Measurements from ENCODE around the gene ASB16. TPM values are rescaled to one million over a fixed set of nuclear protein-coding genes. Genes with fewer than 3 reads are reported as not detected.

The ASB16 gene
- total RNA-seq, 1 donor from 2014 or later, result not detected

DNA sequence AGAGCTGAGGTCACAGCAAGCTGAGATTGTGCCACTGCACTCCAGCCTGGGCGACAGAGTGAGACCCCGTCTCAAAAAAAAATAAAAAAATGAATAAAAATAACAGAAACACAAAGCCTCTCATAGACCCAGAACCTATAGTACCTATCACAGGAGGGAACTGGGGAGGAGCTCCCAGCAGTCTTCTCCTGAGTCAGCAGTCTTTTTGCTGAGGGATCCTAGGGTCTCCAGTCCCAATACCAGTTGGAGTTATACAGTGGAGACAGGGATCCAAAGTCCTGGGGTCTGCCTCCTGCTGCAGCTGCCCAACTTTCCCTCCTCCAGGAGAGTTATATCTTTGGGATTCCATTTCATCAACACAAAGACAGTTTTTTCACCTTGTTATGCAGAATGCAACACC is 12.5 kb downstream of the ASB16 start:
- no peaks in the 10 kb centered on the region for H3K9me3 ChIP-seq (ENCODE audit: low read depth)
- H3K27ac Mint-ChIP-seq, result no peak overlapping the region
- peaks cover 18% of the 10 kb centered on the region for H3K36me3 Mint-ChIP-seq
- H2AFZ ChIP-seq (replicated peaks), result no peak overlapping the region
- H3K4me3 ChIP-seq, result no peak overlapping the region
- no peaks in the 10 kb centered on the region for H3K27me3 ChIP-seq
- H3K27ac ChIP-seq, result no peak overlapping the region
- H3K9me3 Mint-ChIP-seq, result peaks cover 3% of the 10 kb centered on the region
- DNase-seq (ENCODE audit: low spot score), result no peak
- H3K27me3 Mint-ChIP-seq (ENCODE audit: insufficient read depth, low read depth), result peaks cover 13% of the 10 kb centered on the region
- peaks cover 25% of the 10 kb centered on the region for H3K4me1 Mint-ChIP-seq
- H4K20me1 ChIP-seq (ENCODE audit: low read depth), result peaks cover 36% of the 10 kb centered on the region
- H3K79me2 ChIP-seq (ENCODE audit: low read depth), result peaks cover 58% of the 10 kb centered on the region
- no peak overlapping the region for H3K9ac ChIP-seq
- H3K4me2 ChIP-seq, result no peak overlapping the region
- no peak overlapping the region for H3K4me3 Mint-ChIP-seq
- H3K36me3 ChIP-seq, result peaks cover 7% of the 10 kb centered on the region
- no peak for TF ChIP-seq EZH2 (IDR thresholded peaks at IDR 0.05)
- TF ChIP-seq, protein P1, sequence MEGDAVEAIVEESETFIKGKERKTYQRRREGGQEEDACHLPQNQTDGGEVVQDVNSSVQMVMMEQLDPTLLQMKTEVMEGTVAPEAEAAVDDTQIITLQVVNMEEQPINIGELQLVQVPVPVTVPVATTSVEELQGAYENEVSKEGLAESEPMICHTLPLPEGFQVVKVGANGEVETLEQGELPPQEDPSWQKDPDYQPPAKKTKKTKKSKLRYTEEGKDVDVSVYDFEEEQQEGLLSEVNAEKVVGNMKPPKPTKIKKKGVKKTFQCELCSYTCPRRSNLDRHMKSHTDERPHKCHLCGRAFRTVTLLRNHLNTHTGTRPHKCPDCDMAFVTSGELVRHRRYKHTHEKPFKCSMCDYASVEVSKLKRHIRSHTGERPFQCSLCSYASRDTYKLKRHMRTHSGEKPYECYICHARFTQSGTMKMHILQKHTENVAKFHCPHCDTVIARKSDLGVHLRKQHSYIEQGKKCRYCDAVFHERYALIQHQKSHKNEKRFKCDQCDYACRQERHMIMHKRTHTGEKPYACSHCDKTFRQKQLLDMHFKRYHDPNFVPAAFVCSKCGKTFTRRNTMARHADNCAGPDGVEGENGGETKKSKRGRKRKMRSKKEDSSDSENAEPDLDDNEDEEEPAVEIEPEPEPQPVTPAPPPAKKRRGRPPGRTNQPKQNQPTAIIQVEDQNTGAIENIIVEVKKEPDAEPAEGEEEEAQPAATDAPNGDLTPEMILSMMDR (IDR thresholded peaks at IDR 0.05), result no peak
- no peak for TF ChIP-seq EZH2phosphoT487 (IDR thresholded peaks at IDR 0.05)
- peaks cover 13% of the 10 kb centered on the region for H3K4me1 ChIP-seq
- peaks cover 12% of the 10 kb centered on the region for H3F3A ChIP-seq (ENCODE audit: low read depth)

DNA sequence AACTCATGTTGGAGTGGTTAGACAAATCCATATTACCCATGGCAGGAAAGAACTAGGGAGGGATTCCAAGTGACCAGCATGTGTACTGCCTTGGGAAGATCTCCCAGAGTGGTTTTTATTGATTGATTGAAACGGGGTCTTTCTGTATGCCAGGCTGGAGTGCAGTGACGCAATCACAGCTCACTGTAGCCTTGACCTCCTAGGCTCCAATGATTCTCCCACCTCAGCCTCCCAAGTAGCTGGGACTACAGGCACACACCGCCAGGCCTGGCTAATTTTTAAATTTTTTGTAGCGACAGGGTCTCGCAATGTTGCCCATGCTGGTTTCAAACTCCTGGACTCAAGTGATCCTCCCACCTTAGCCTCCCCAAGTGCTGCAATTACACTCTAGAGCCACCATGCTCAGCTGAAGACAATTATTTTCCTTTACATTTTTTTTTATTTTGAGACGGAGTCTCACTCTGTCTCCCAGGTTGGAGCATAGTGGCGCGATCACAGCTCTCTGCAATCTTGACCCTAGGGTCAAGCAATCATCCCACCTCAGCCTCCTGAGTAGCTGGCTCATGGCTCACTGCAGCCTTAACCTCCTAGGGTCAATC is 13.8 kb downstream of the ASB16 start:
- peaks cover 3% of the 10 kb centered on the region for H3K9me3 Mint-ChIP-seq
- H3K9me3 ChIP-seq (ENCODE audit: low read depth), result no peaks in the 10 kb centered on the region
- DNase-seq (ENCODE audit: low spot score), result no peak
- peaks cover 13% of the 10 kb centered on the region for H3K36me3 Mint-ChIP-seq
- peaks cover 16% of the 10 kb centered on the region for H3K4me1 ChIP-seq
- peaks cover 36% of the 10 kb centered on the region for H4K20me1 ChIP-seq (ENCODE audit: low read depth)
- H3K4me3 ChIP-seq, result no peak overlapping the region
- H3K9ac ChIP-seq, result no peak overlapping the region
- H3K36me3 ChIP-seq, result peaks cover 7% of the 10 kb centered on the region
- H3K27ac ChIP-seq, result no peak overlapping the region
- H3K27me3 Mint-ChIP-seq (ENCODE audit: insufficient read depth, low read depth), result peaks cover 15% of the 10 kb centered on the region
- H2AFZ ChIP-seq (replicated peaks), result no peak overlapping the region
- peaks cover 31% of the 10 kb centered on the region for H3K4me1 Mint-ChIP-seq
- H3K4me2 ChIP-seq, result peak overlapping the region; percentile 73
- peaks cover 12% of the 10 kb centered on the region for H3F3A ChIP-seq (ENCODE audit: low read depth)
- TF ChIP-seq, protein P1 (IDR thresholded peaks at IDR 0.05), result no peak
- TF ChIP-seq EZH2phosphoT487 (IDR thresholded peaks at IDR 0.05) (no peak), EZH2 (IDR thresholded peaks at IDR 0.05) (no peak)
- no peaks in the 10 kb centered on the region for H3K27me3 ChIP-seq
- peaks cover 65% of the 10 kb centered on the region for H3K79me2 ChIP-seq (ENCODE audit: low read depth)
- H3K27ac Mint-ChIP-seq, result no peak overlapping the region
- peak overlapping the region; percentile 41 for H3K4me3 Mint-ChIP-seq

DNA sequence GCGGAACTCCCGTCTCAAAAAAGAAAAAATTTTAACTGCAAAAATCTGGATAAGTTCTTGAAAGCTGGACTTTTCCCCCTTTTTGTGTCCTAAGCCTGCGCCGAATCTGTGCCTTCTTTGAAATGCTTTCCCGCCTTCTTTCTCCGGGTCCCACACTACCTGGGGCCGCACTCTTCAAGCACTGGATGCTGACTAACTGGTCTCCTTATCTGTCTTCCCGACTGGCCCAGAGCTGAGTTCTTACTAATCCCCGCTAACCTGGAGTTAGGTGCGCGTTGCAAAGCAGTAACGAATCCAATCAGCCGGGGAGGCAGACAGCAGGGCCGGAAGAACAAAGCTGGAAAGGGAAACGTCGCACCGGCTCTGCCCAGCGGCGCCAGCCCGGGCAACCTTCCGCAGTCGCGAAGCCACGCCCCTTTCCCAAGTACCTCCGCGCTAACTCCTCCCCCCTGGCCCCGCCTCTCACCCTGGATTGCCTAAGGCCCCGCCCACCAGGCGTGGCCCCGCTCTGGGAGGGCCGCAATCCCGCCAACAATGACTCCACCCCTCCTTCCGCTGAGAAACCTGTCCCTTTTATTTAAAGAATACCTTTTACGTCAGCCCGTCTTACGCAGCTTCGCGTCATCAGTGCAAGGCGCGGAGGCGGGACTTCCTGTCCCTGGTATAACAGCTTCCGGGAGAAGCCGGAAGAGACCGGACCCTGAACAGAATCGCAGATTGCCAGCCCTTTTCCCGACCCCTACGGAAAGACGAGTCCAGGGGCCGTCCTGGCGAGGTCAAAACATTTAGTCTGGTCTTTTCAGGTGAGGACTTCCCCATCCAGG is 16.0 kb downstream of the ASB16 start, which contains the start of gene TMUB2:
Gene TMUB2 (plus strand): TSS at position 666 of the 824 bp plus-strand sequence. CDS start 737 bp downstream, outside the sequence.
- Histone ChIP-seq H3K9ac (peak within 1 kb of the TSS; percentile 83), H3K36me3 (peaks cover 7% of the 10 kb centered on the region), H3K4me1 (peaks cover 16% of the 10 kb centered on the region), H3K9me3 (ENCODE audit: low read depth) (no peaks in the 10 kb centered on the region), H3F3A (ENCODE audit: low read depth) (peaks cover 25% of the 10 kb centered on the region), H3K4me2 (peak within 1 kb of the TSS; percentile 92), H3K79me2 (ENCODE audit: low read depth) (peaks cover 64% of the 10 kb centered on the region), H3K27ac (peak within 1 kb of the TSS; percentile 83), H4K20me1 (ENCODE audit: low read depth) (peaks cover 36% of the 10 kb centered on the region), H3K4me3 (peak within 1 kb of the TSS; percentile 88), H3K27me3 (no peaks in the 10 kb centered on the region), H2AFZ (replicated peaks) (peak within 1 kb of the TSS; percentile 100)
- Mint-ChIP-seq H3K27me3 (ENCODE audit: insufficient read depth, low read depth) (peaks cover 17% of the 10 kb centered on the region), H3K9me3 (peaks cover 3% of the 10 kb centered on the region), H3K4me3 (peak within 1 kb of the TSS; percentile 99), H3K36me3 (peaks cover 17% of the 10 kb centered on the region), H3K4me1 (peaks cover 33% of the 10 kb centered on the region), H3K27ac (peak within 1 kb of the TSS; percentile 96)
- TF ChIP-seq EZH2 (IDR thresholded peaks at IDR 0.05) (no peak), EZH2phosphoT487 (IDR thresholded peaks at IDR 0.05) (no peak)
- TF ChIP-seq, protein P1 (IDR thresholded peaks at IDR 0.05), result no peak
- peak; percentile 100 for DNase-seq (ENCODE audit: low spot score)

All from neural progenitor cell (in vitro differentiated cells).